HepG2 (cell line): ENCODE data around the gene DNAAF1. TPM values are rescaled to one million over a fixed set of nuclear protein-coding genes. Genes with fewer than 3 reads are reported as not detected.

Experiments
- IRF9 ChIP-seq: sonication (generic); formaldehyde crosslinking; IDR thresholded peaks from 2 replicates; pipeline ENCODE4 v1.8.0; 2022; ENCODE audit warnings: missing genetic modification reagents, mild to moderate bottlenecking, borderline replicate concordance
- MED13 ChIP-seq: sonication (generic); formaldehyde crosslinking; IDR thresholded peaks from 2 replicates; pipeline ENCODE4 v1.5.0; 2020; ENCODE audit warnings: missing genetic modification reagents
- SIX1 ChIP-seq: sonication (generic); formaldehyde crosslinking; IDR thresholded peaks from 2 replicates; pipeline ENCODE4 v1.4.0; 2020; ENCODE audit warnings: missing genetic modification reagents, borderline replicate concordance
- SIX4 ChIP-seq: sonication (generic); formaldehyde crosslinking; IDR thresholded peaks from 2 replicates; pipeline ENCODE4 v1.4.0; 2020; ENCODE audit warnings: missing genetic modification reagents
- TFE3 ChIP-seq: IDR thresholded peaks from 2 replicates; pipeline ENCODE4 v1.6.1; 2016
- ZFP82 ChIP-seq: sonication (generic); formaldehyde crosslinking; IDR thresholded peaks from 2 replicates; pipeline ENCODE4 v1.5.1; 2020; ENCODE audit warnings: mild to moderate bottlenecking, missing genetic modification reagents, borderline replicate concordance
- ZNF549 ChIP-seq: sonication (generic); formaldehyde crosslinking; IDR thresholded peaks from 2 replicates; pipeline ENCODE4 v1.5.0; 2020; ENCODE audit warnings: missing genetic modification reagents
- polyA plus RNA-seq, 8 experiments: library from polyadenylated mRNA; depleted of rRNA in 3 of 8; stranded (reverse) in 7 of 8; unstranded in 1 of 8; fragments of >200 nt; fragmentation: Illumina TruSeq in 4 of 8; extraction: Trizol in 4 of 8; gene quantifications; 2 replicates each; pipeline versions ENCODE4 v1.2.1 to v1.2.3, GENCODE V29; 2011 to 2016; ENCODE audit warnings: low read depth in 4 of 8, missing spikeins in 1 of 8, mixed read lengths in 1 of 8; ENCODE audit not compliant: insufficient read depth in 1 of 8
- total RNA-seq, 5 experiments: library from RNA; depleted of rRNA; stranded (reverse); fragments of >200 nt; fragmentation: Illumina TruSeq; extraction: Trizol; gene quantifications; 2 replicates each; pipeline ENCODE4 v1.2.3, GENCODE V29; 2016; ENCODE audit warnings: low read depth in 1 of 5
- TF ChIP-seq, protein P1 (sequence below): IDR thresholded peaks from 2 replicates; pipeline ENCODE4 v1.6.1; 2016; ENCODE audit warnings: low read depth, control low read depth
- TF ChIP-seq, protein P2 (sequence below), 2 experiments: sonication (generic) in 1 of 2; formaldehyde crosslinking in 1 of 2; IDR thresholded peaks; 2 replicates each; pipeline versions ENCODE4 v1.6.1 to v1.9.0; 2014 to 2022; ENCODE audit warnings: antibody characterized with exemption in 1 of 2, borderline replicate concordance in 1 of 2, inconsistent platforms in 1 of 2, low read depth in 1 of 2, missing genetic modification reagents in 1 of 2
- TF ChIP-seq, protein P3 (sequence below): sonication (generic); formaldehyde crosslinking; IDR thresholded peaks from 2 replicates; pipeline ENCODE4 v1.5.1; 2020; ENCODE audit warnings: missing genetic modification reagents, mild to moderate bottlenecking, borderline replicate concordance
- TF ChIP-seq, protein P4 (sequence below): sonication (generic); formaldehyde crosslinking; IDR thresholded peaks from 2 replicates; pipeline ENCODE4 v1.5.1; 2020; ENCODE audit warnings: mild to moderate bottlenecking, missing genetic modification reagents

The DNAAF1 gene
- total and polyA plus RNA-seq, 2 of the 13 experiments (the other 11 are each of a cell fraction or from before 2014, with no cell fraction given) = 0.04 TPM; not detected in 1

- TF ChIP-seq, protein P1, sequence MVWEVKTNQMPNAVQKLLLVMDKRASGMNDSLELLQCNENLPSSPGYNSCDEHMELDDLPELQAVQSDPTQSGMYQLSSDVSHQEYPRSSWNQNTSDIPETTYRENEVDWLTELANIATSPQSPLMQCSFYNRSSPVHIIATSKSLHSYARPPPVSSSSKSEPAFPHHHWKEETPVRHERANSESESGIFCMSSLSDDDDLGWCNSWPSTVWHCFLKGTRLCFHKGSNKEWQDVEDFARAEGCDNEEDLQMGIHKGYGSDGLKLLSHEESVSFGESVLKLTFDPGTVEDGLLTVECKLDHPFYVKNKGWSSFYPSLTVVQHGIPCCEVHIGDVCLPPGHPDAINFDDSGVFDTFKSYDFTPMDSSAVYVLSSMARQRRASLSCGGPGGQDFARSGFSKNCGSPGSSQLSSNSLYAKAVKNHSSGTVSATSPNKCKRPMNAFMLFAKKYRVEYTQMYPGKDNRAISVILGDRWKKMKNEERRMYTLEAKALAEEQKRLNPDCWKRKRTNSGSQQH (CRISPR knock-in tag) = no peak
- TF ChIP-seq MED13 (CRISPR knock-in tag) (0 out of 2 replicates have a peak, but pooled peaks have one; percentile 50), SIX1 (peak; percentile 100), IRF9 (no peak), SIX4 (CRISPR knock-in tag) (peak; percentile 100), ZNF549 (CRISPR knock-in tag) (no peak), TFE3 (CRISPR knock-in tag) (peak; percentile 95), ZFP82 (no peak)
- TF ChIP-seq, protein P2, sequence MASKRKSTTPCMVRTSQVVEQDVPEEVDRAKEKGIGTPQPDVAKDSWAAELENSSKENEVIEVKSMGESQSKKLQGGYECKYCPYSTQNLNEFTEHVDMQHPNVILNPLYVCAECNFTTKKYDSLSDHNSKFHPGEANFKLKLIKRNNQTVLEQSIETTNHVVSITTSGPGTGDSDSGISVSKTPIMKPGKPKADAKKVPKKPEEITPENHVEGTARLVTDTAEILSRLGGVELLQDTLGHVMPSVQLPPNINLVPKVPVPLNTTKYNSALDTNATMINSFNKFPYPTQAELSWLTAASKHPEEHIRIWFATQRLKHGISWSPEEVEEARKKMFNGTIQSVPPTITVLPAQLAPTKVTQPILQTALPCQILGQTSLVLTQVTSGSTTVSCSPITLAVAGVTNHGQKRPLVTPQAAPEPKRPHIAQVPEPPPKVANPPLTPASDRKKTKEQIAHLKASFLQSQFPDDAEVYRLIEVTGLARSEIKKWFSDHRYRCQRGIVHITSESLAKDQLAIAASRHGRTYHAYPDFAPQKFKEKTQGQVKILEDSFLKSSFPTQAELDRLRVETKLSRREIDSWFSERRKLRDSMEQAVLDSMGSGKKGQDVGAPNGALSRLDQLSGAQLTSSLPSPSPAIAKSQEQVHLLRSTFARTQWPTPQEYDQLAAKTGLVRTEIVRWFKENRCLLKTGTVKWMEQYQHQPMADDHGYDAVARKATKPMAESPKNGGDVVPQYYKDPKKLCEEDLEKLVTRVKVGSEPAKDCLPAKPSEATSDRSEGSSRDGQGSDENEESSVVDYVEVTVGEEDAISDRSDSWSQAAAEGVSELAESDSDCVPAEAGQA (IDR thresholded peaks at IDR 0.05; ENCODE audit: low read depth) = peak; percentile 77
- TF ChIP-seq, protein P2 (CRISPR knock-in tag; IDR thresholded peaks at IDR 0.05; ENCODE audit: borderline replicate concordance) = no peak
- TF ChIP-seq, protein P3, sequence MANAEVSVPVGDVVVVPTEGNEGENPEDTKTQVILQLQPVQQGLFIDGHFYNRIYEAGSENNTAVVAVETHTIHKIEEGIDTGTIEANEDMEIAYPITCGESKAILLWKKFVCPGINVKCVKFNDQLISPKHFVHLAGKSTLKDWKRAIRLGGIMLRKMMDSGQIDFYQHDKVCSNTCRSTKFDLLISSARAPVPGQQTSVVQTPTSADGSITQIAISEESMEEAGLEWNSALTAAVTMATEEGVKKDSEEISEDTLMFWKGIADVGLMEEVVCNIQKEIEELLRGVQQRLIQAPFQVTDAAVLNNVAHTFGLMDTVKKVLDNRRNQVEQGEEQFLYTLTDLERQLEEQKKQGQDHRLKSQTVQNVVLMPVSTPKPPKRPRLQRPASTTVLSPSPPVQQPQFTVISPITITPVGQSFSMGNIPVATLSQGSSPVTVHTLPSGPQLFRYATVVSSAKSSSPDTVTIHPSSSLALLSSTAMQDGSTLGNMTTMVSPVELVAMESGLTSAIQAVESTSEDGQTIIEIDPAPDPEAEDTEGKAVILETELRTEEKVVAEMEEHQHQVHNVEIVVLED (CRISPR knock-in tag) = peak; percentile 67; the same call in 1 of the 2 replicates
- TF ChIP-seq, protein P4, sequence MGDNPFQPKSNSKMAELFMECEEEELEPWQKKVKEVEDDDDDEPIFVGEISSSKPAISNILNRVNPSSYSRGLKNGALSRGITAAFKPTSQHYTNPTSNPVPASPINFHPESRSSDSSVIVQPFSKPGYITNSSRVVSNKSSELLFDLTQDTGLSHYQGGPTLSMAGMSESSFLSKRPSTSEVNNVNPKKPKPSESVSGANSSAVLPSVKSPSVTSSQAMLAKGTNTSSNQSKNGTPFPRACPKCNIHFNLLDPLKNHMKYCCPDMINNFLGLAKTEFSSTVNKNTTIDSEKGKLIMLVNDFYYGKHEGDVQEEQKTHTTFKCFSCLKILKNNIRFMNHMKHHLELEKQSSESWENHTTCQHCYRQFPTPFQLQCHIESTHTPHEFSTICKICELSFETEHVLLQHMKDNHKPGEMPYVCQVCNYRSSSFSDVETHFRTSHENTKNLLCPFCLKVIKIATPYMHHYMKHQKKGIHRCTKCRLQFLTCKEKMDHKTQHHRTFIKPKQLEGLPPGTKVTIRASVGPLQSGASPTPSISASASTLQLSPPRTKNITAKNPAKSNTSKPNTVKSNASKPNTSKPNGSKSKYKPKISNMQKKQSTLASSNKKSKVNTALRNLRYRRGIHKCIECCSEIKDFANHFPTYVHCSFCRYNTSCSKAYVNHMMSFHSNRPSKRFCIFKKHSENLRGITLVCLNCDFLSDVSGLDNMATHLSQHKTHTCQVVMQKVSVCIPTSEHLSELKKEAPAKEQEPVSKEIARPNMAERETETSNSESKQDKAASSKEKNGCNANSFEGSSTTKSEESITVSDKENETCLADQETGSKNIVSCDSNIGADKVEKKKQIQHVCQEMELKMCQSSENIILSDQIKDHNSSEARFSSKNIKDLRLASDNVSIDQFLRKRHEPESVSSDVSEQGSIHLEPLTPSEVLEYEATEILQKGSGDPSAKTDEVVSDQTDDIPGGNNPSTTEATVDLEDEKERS (CRISPR knock-in tag) = peak; percentile 84; the same call in 1 of the 2 replicates
Observed at GRCh38 chr16:84138824-84139627, 6.1 kb upstream of the DNAAF1 start (continued).
